ENCODE data around the gene AIMP1.
A peak's percentile ranks its signal among the peaks of the same experiment; 100 is the strongest.

Gene AIMP1

DNA sequence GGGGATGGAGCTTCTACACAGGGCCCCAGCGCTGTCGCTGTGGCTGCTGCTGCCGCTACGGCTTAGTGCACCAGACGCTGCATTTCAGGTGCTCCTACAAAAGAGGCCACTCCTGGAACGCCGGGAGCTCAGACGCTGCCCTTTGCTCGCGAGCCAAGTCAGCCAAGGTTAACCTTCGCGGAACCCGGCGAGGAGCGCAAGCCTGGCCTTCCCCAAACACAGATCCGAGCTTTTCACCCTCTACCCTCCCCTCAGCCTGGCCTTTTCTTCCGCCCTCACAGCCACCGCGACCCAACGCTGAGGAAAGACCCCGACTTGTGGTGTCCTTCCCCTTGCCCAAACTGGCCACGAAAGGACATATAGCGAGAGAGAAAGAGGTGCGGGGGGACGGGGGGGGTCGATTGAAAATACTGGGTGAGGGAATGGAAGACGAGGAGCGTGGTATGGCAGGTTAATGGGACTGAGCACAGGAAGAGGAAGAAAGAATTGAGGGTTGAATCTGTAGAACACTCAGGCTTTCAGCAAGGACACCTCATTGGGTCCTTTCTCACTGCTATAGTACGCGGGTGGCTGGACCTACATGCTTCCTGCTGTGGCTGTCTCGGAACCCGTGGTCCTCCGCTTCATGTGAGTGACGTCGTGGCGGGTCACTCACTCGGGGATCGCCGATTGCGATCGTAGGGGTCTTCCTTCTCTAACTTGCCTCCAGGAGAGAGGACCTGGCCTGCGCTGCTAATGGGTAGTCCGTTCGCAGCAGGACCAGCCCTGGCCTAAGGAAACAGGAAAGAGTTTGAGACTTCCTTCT is at the start of gene AIMP1, which contains the start of gene TBCK:
Gene AIMP1, plus strand, starts transcription at position 583 of the 805 bp plus-strand sequence. CDS start 8,460 bp downstream, outside the sequence.
Gene TBCK, minus strand, starts transcription at position 242 of the 805 bp plus-strand sequence. CDS start 7,249 bp downstream, outside the sequence.
- DNase-seq (ENCODE audit: low read depth in 1 of 2, low spot score in 1 of 2) = peak; percentile 71 to 72

DNA sequence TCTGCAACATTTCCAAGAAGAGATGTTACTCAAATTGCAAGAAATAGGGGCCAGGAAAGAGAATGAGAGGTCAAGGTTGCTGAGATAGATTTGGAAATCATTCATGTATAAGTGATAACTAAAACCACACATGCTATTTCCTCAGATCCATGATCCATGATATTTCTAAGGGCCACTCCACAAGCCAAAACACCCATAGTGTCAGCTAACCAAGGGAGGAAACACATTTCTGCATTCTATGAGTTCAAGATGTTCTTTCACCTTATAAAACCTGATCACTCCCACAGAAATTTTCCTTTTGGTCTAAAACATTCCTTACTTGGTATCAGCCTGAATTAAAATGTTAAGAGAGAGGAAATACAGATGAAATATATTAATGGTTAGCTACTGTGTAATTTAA is 47.6 kb upstream of the AIMP1 start:
- no peak for DNase-seq (ENCODE audit: low read depth in 1 of 2, low spot score in 1 of 2)

DNA sequence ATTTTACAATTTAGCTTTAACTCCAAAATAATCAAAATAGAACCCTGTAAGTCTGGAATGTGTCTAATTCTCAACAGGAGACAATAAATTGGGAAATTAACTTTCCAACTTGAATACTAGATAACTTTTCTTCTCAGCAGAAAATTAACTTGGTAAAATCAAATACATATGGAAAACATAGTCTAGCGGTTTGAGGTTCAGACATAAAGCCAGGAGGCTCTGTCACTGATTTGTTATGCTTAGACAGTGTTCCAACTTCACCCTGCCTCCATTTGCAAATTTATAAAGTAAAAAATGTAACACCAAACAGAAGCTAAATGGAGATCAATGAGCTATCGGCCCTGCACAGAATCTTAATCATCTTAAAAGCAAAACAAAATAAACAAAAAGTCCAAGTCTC is 46.6 kb upstream of the AIMP1 start:
- no peak for DNase-seq (ENCODE audit: low read depth in 1 of 2, low spot score in 1 of 2)

DNA sequence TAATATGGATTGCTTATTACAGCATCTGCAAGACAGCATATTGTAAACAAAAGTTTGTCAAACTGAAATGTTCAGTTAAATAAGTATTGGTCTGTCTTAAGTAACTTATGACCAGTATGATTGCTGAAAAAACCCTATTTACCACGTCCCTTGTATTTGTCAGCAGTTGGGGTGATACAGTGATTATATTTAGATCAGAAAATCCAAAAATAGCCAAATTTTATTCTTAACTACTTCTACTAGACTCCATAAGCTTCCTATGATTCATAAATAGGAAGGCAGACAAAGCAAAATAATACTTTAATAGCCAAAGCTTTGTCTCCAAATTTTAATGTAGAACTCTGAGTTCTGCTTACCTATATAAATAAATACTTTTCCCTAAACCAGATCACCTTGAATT is 45.6 kb upstream of the AIMP1 start:
- DNase-seq (ENCODE audit: low read depth in 1 of 2, low spot score in 1 of 2) = no peak

DNA sequence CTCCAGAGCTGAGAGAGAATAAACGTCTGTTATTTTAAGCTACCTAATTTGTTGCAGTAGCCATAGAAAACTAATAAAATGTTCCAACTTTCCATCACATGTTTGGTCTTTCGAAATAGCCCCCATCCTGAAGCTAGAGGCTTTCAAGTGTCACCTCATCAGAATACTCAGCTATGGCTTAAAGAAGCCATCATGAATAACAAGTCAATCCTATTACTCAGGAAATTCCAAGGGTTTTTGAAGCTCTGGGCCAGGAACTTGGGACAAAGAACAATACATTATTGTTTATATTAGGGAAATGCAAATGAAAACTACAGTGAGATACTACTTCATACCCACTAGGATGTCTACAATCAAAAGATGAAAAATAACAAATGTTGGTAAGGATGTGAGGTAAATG is 42.5 kb upstream of the AIMP1 start:
- no peak for DNase-seq (ENCODE audit: low read depth in 1 of 2, low spot score in 1 of 2)

DNA sequence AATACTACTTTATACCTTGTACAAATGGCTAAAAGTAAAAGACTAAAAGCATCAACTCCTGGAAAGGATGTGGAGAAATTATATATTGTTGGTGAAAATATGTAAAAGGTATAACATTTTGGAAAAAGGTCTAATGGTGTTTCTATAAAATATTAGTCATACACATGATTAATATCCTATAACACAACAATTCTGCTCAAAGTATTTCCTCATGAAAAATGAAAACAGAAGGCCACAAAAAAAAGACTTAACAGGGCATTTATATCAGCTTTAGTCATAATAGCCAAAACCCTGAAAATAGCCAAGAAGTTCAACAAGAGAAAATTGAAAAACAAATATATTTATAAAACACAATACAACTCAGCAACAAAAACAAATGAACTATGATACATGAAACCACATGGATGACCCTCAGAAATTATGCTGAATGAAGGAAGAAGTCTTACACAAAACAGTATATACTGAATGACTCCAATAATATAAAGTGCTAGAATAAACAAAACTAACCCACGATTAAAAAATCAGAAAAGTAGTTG is 39.1 kb upstream of the AIMP1 start:
- DNase-seq (ENCODE audit: low read depth in 1 of 2, low spot score in 1 of 2) = no peak

DNA sequence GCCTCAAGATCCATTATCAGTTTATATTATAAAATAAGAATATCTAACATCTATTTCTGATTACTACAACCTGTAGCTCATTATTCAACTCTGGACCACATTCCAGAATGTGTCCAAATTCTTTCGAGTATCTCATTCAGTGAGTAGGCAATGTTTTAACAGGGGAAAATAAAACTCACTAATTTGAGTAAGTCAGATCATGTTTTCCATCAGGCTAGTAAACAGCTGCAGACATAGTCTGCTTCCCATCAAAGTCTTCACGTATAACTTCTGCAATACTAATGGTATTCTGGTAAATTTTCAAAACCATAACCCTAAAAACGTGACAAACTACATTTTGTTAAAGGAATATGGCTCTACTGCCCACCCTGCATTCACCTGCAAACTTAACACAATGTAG is 32.1 kb upstream of the AIMP1 start:
- DNase-seq (ENCODE audit: low read depth in 1 of 2, low spot score in 1 of 2) = no peak

DNA sequence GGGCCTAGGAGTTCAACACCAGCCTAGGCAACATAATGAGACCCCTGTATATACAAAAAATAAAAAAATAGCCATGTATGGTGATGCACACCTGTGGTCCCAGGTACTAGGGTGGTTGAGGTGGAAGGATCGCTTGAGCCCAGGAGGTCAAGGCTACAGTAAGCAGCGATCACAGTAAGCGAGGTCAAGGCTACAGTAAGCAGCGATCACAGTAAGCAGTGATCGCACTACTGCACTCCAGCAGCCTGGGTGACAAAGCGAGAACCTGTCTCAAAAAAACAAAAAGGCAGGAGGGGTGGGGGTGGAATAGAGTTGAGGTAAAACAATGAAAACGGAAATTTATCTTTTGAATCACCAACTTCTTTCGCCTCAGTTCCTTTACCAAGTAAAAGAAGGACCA is 29.7 kb upstream of the AIMP1 start:
- no peak for DNase-seq (ENCODE audit: low read depth in 1 of 2, low spot score in 1 of 2)

DNA sequence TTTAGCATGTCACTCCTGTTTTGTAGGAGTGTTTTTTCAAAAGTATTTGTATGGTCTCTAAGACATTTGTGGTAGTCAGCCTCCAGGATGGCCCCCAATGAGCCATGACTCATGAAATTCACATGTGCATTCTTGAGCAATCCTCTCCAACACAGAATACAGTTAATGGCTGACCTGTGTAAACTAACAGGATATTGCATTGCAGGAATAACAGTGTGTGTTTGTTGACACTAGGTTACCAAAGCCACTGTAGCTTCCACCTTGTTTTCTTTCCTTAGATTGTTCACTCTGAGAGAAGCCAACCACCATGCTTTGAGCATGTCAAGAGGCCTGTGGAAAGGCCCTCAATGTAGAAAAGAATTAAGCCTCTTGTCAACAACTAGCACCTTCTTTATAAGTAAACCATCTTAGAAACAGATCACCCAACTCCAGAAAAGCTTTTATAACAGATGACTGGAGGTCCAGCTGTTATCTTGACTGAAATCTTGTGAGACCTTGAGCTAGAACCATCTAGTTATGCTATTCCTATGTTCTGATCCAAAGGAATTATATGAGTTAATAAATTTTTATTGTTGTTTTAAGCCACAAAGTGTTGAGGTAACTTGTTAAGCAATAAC is 28.9 kb upstream of the AIMP1 start:
- no peak for DNase-seq (ENCODE audit: low read depth in 1 of 2, low spot score in 1 of 2)

DNA sequence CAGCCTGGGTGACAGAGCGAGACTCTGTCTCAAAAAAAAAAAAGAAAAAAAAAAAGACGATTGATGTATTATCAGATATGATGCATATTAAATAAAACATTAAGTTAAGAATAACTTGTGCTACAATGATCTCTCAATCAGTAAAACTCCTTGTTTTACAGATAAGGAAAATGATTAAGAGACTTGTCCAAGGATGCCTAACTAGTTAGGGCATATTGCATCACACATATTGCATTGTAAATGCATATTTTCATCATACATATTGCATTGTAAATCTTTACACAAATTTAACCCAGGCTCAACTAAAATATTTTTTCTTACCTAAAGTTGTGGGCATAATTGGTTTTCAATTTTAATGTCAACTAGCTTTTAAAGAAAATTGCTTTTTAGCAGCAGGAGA is 26.6 kb upstream of the AIMP1 start:
- no peak for DNase-seq (ENCODE audit: low read depth in 1 of 2, low spot score in 1 of 2)

DNA sequence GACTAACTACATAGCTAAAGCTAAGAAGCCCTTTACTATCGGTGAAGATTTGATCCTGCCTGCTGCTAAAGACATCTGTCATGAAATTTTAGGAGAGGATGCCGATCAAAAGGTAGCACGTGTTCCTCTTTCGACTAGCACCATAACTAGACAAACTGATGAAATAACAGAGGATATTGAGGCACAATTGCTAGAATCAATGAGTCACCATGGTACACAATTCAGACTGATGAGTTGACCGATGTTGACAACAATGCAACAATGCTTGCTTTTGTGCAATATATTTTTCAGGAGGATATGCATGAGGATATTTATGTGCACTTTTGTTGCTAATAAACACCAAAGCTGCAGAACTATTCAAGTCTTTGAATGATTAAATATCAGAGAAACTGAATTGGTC is 24.7 kb upstream of the AIMP1 start:
- no peak for DNase-seq (ENCODE audit: low read depth in 1 of 2, low spot score in 1 of 2)

DNA sequence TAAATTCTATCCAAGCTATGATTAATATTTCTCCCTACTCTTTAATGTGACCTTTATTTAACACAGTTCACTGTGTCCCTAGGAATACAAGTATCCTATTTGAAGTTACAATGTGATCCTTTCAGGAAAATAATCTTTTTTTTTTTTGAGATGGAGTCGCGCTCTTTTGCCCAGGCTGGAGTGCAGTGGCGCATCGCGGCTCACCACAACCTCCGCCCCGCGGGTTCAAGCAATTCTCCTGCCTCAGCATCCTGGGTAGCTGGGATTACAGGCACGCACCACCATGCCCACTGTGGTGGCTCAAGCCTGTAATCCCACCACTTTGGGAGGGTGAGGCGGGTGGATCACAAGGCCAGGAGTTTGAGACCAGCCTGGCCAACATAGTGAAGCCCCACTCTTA is 22.3 kb upstream of the AIMP1 start:
- DNase-seq (ENCODE audit: low read depth in 1 of 2, low spot score in 1 of 2) = no peak

DNA sequence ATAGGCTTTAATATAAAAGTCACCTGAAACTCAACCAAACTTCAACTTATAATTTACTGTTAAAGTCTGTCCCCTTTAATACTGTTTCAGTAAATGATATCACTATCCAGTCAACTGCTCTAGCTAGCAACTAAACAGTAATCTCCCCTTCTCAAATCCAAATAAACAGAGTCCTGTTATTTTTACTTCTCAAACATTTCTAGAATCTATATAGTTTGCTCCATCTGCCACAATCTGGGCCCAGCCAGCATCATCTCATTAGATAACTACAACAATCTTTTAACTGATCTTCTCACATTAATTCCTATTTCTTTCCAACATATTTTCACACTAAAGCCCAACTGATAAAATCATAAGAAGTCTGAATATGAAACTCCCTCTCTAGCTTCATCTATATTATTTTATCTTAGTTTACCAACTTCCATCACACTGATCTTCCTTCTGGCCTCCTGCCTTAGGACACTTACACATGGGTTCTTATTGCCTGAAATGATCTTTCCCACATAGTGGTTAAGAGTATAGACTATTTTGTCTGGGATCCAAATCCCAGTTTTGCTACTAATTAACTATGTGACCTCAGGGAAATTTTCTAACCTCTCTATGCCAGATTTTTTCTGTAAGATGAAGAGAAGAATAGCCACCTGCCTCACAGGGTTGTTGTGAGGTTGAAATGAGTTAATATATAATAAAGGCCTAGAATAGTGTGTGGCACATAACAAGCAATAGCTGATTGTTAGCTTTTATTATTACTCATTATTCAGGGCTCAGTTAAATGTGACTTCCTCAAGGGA is 18.9 kb upstream of the AIMP1 start:
- DNase-seq (ENCODE audit: low read depth in 1 of 2, low spot score in 1 of 2) = no peak

DNA sequence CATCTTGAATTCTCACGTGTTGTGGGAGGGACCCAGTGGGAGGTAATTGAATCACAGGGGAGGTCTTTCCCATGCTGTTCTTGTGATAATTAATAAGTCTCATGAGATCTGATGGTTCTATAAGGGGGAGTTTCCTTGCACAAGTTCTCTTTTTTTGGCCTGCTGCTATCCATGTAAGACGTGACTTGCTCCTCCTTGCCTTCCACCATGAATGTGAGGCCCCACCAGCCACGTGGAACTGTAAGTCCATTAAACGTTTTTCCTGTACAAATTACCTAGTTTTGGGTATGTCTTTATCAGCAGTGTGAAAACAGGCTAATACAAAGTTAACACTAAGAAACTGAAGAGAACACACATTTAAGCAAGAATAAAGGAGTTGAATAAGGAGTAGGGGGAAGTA is 16.4 kb upstream of the AIMP1 start:
- DNase-seq (ENCODE audit: low read depth in 1 of 2, low spot score in 1 of 2) = no peak

DNA sequence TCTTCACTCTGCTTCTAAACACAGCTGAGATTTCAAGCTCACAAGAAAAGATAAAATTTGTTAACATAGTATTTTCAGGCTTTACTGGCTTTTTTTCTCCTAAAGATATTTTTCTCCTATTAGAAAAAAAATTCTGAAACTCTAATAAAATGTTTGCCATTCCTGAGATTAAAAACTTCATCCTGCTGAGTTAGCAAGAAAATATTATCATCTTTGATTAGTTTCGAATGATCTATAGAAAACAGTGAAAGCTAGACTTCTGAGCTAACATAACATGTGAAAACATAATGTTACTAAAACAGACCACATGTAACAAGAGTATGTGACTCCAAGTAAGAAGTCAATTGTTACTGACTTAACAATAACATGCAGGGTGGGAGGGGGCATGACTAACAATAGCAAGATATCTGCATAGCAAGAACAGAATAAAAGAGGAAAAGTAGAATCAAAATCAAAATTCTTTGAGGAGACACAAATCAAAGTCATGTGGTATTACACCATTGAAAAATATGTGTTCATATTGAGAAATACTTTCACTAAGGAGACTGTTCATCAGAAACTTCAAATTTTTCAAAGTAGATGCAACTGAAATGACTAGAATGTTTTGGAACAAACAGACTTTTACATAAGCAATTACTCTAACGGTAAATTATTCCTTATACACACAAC is 14.8 kb upstream of the AIMP1 start:
- no peak for DNase-seq (ENCODE audit: low read depth in 1 of 2, low spot score in 1 of 2)

DNA sequence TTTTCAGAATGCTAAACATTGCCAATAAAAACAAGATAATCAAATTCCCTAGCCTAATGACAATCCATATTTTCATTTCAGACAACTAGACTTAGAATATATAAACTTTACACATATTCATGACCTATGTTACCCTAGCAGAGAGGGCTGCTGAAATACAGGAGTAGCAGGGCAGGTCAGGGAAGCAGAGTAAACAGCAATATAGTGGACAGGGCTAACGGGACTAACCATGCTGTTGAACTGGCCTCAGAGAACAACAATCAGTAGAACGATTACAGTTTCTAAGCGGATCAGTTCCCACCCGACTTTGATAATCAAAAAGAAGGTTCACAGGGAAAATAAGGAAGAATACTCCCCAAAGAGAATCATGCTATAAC is 14.3 kb upstream of the AIMP1 start:
- no peak for DNase-seq (ENCODE audit: low read depth in 1 of 2, low spot score in 1 of 2)

DNA sequence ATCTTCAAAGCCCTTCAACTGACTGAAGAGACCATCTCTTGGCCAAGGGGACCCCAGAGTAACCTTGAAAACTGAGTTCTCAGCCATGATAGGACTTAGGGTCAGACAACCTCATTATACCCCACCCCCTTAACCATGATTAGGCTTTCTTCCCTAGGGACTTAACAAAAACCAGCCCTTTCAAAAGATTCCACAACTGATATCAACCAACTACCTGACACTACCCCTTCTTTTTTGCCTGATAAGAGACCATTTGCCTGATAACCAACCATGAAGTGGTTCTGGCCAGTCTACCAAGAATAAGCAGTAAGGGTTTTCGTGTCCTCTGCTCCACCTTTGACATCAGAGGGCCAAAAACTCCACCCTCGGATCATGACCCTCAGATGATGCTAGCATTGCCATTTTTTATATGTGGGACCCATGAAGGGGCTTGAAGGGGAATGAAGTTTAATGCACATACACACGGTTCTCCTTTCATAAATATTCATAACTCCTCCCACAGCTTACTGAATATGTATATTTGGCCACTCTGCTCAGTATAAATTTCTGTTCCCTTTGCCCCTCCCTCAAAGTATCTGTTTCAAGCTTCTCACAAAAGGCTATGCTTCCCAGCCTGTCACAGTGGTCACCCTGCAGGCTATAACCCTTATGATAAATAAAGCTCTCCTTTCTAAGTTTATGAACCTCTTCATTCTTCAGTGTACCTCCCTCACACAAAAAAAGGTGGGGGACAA is 12.6 kb upstream of the AIMP1 start:
- no peak for DNase-seq (ENCODE audit: low read depth in 1 of 2, low spot score in 1 of 2)

DNA sequence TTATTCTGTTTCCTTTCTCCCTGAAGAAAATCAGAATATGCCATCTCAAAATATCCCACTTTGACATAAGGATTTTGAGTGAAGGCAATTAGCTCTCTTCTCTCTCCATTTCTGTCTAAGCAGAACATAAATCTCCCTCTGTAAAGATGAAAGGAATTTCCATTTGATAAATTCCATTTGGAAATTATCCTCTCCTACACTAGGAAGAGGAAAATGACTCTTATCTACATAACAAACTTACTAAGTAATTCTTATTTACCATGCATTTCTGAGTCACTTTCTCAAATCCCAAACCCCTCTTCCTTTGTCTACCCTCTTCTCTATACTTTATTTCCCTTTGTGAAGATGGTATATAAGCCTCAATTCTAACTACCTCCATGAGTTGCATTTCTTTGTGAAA is 11.7 kb upstream of the AIMP1 start:
- DNase-seq (ENCODE audit: low read depth in 1 of 2, low spot score in 1 of 2) = no peak

DNA sequence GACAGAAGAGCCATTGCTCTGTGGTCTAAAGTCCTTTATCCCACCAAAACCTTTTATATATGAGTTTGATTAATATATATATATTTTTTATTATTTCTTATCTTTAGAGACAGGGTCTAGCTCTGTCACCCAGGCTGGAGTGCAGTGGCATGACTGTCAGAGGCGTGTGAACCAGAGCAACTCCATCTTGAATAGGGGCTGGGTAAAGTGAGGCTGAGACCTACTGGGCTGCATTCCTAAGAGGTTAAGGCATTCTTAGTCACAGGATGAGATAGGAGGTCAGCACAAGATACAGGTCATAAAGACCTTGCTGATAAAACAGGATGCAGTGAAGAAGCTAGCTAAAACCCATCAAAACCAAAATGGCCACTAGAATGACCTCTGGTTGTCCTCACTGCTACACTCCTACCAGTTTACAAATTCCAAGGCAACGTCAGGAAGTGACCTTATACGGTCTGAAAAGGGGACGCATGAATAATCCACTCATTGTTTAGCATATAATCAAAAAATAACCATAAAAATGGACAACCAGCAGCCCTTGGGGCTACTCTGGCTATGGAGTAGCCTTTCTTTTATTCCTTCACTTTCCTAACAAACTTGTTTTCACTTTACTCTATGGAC is 10.8 kb upstream of the AIMP1 start:
- DNase-seq (ENCODE audit: low read depth in 1 of 2, low spot score in 1 of 2) = no peak

DNA sequence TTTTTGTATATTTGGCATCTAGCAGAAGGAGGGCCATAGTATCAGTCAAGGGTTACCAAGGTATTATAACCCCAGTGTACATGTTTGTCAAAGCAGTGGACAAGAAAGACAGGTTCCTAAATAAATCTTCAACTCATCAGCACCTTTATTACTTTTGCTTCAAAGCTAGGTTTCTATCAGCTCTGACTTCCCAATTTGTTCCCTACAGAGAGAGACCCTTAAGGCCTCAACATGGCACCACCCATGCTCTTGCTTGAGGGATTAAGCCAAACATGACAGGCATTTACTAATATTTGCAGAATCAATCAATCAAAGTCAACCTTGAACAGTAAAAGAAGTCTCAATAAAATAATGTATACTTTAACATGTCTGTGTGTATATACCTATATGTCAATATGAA is 9.8 kb upstream of the AIMP1 start:
- no peak for DNase-seq (ENCODE audit: low read depth in 1 of 2, low spot score in 1 of 2)

Data from activated T-helper 1 cell treated with anti-CD3 and anti-CD28 coated beads, Interleukin-2, amount 50 U/mL, for 16 hours (primary cell).